NCI-H226 (cell line): ENCODE measurements around the gene RPS6KA4.

Experiments used
- DNase-seq: peaks from one replicate; pipeline ENCODE4 v3.0.0-alpha.2; 2015

RPS6KA4 gene

GRCh38 chr11:64369440-64370421, 10.8 kb downstream of the RPS6KA4 start:
- no peak for DNase-seq

- no peak for DNase-seq
Observed at GRCh38 chr11:64371201-64371600, 12.2 kb downstream of the RPS6KA4 start.

- DNase-seq = no peak
Observed at GRCh38 chr11:64372021-64372420, 13.1 kb downstream of the RPS6KA4 start.

- DNase-seq = no peak
Observed at GRCh38 chr11:64372802-64373597, 14.0 kb downstream of the RPS6KA4 start.

GRCh38 chr11:64373598-64373974, 14.6 kb downstream of the RPS6KA4 start:
- DNase-seq = no peak

- no peak for DNase-seq
Observed at GRCh38 chr11:64376071-64376470, 17.1 kb downstream of the RPS6KA4 start.

GRCh38 chr11:64378335-64378880, 19.4 kb downstream of the RPS6KA4 start:
- DNase-seq = no peak

GRCh38 chr11:64379160-64379559, 20.2 kb downstream of the RPS6KA4 start:
- DNase-seq = no peak

GRCh38 chr11:64379817-64380709, 21.1 kb downstream of the RPS6KA4 start:
- no peak for DNase-seq

GRCh38 chr11:64381350-64381749, 22.4 kb downstream of the RPS6KA4 start:
- no peak for DNase-seq

GRCh38 chr11:64382047-64382446, 23.1 kb downstream of the RPS6KA4 start:
- no peak for DNase-seq

- DNase-seq = peak; percentile 7
Observed at GRCh38 chr11:64382586-64382985, 23.6 kb downstream of the RPS6KA4 start.

- no peak for DNase-seq
Observed at GRCh38 chr11:64383580-64383979, 24.6 kb downstream of the RPS6KA4 start.

GRCh38 chr11:64384028-64384737, 25.2 kb downstream of the RPS6KA4 start:
- peak; percentile 40 for DNase-seq

- DNase-seq = no peak
Observed at GRCh38 chr11:64384981-64385944, 26.3 kb downstream of the RPS6KA4 start.

GRCh38 chr11:64385945-64386704, 27.2 kb downstream of the RPS6KA4 start:
- no peak for DNase-seq

GRCh38 chr11:64387916-64388315, 29.0 kb downstream of the RPS6KA4 start:
- DNase-seq = no peak

GRCh38 chr11:64388894-64389293, 29.9 kb downstream of the RPS6KA4 start:
- no peak for DNase-seq

GRCh38 chr11:64389851-64390250, 30.9 kb downstream of the RPS6KA4 start:
- no peak for DNase-seq

GRCh38 chr11:64390558-64390957, 31.6 kb downstream of the RPS6KA4 start:
- DNase-seq = no peak
